Measurements from ENCODE around the gene RPS15A. TPM values are rescaled to one million over a fixed set of nuclear protein-coding genes. Genes with fewer than 3 reads are reported as not detected.

Gene RPS15A
- total RNA-seq: 1,000 to 10,000 TPM; 1,654 to 1,749 TPM
- 3,131 TPM for polyA plus RNA-seq

DNA sequence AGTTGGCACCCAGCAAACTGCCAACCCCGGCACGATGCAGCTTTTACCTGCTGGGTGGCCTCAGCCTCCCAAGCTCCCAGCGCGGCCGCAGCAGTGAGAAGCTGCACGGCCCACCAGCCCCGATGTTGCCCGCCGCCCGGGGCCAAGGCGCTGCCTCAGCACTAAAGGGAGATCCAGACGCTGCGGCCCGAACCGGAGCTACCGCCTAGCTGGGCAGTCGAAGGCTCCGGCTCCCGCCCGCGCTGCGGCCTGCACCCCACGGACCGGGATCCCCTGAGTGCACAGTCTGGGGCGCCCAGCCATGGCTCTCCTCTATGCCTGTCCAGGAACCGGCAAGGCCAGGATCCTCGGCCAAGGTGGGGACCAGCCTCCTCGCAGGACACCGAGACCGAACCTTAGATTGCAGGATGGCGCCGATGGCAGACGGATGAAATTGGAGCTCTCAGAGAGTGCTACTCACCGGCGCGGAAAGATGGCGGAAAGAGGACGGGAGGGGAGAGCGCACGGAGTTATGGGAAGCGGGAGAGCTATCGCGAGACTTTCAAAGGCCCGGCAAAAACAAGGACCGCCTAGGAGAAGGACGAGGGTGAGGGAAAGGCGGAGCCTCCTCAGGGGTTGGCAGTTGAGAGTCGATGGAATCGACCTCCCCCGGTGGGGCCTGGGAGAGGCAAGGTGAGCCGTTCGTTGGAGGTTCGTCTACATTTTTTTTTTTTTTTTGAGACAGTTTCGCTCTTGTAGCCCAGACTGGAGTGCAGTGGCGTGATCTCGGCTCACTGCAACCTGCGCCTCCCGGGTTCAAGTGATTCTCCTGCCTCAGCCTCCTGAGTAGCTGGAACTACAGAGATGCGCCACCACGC lies at the start of gene RPS15A:
RPS15A (minus strand) TSS at position 485 of the 857 bp plus-strand sequence. CDS start 1,221 bp downstream, outside the sequence.
- CTCF ChIA-PET: interaction anchor here (0.7 to 1.6 kb wide), 4 partner anchors 8 to 277 kb away, joined by 3 to 37 read pairs (median 4); partner anchors contain the start of genes ARL6IP1 and COQ7
- peak; percentile 86 to 96 (median 92) for DNase-seq
- H3K9me3 Mint-ChIP-seq: no peaks in the 10 kb centered on the region
- Histone ChIP-seq H3K27me3 (ENCODE audit: insufficient read depth, low read length, poor library complexity, severe bottlenecking) (no peaks in the 10 kb centered on the region), H3K4me1 (ENCODE audit: insufficient read depth, low read length) (peaks cover 41% of the 10 kb centered on the region), H3K4me3 (ENCODE audit: low read length) (peak within 1 kb of the TSS; percentile 76), H3K36me3 (ENCODE audit: insufficient read depth, low read length) (peaks cover 50% of the 10 kb centered on the region), H3K9me3 (ENCODE audit: low read length) (no peaks in the 10 kb centered on the region), H3K27ac (ENCODE audit: low read depth, low read length) (peak within 1 kb of the TSS; percentile 85)
- POLR2A ChIA-PET: interaction anchor here (0.7 to 7.1 kb wide), 4 partner anchors 11 to 765 kb away, joined by 4 to 118 read pairs (median 6); partner anchors contain the start of genes ARL6IP1 and VPS35L
- H3K27ac Mint-ChIP-seq: peak within 1 kb of the TSS; percentile 87 to 98 (median 92)
- H3K27me3 Mint-ChIP-seq: peaks cover 0 to 2% of the 10 kb centered on the region in 2 donors
- H3K4me1 Mint-ChIP-seq: peaks cover 46 to 55% (median 52%) of the 10 kb centered on the region in 3 donors
- peaks cover 28 to 85% (median 42%) of the 10 kb centered on the region in 3 donors for H3K36me3 Mint-ChIP-seq
- H3K4me3 Mint-ChIP-seq: peak within 1 kb of the TSS; percentile 90 to 99 (median 97)

DNA sequence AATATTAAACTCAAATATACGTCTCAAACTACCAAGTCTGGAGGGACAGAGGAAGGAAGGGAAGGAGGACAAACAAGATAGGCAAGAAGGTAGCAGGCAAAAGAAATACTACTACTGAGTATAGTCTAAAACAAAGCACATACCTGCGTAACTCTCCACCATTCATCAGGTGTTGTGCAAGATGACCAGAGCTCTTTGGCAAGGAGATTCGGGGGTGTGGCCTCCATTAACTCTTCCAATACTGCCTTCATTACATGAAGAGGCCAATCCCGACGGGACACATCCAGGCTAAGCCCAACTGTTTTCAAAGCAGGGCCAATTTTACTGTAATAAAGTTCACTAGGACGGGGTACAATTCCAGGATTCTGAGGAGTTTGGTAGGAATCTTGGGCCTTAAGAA lies 49.4 kb upstream of the RPS15A start:
- POLR2A ChIA-PET: no interaction called here
- Histone ChIP-seq H3K36me3 (ENCODE audit: insufficient read depth, low read length) (peaks cover 76% of the 10 kb centered on the region), H3K27ac (ENCODE audit: low read depth, low read length) (no peak overlapping the region), H3K9me3 (ENCODE audit: low read length) (no peaks in the 10 kb centered on the region), H3K4me1 (ENCODE audit: insufficient read depth, low read length) (no peaks in the 10 kb centered on the region), H3K4me3 (ENCODE audit: low read length) (no peak overlapping the region), H3K27me3 (ENCODE audit: insufficient read depth, low read length, poor library complexity, severe bottlenecking) (no peaks in the 10 kb centered on the region)
- CTCF ChIA-PET: no interaction called here
- peaks cover 10 to 90% (median 38%) of the 10 kb centered on the region in 3 donors for H3K36me3 Mint-ChIP-seq
- H3K4me3 Mint-ChIP-seq: no peak overlapping the region
- no peak for DNase-seq
- peaks cover 0 to 3% (median 0%) of the 10 kb centered on the region in 3 donors for H3K4me1 Mint-ChIP-seq
- H3K9me3 Mint-ChIP-seq: no peaks in the 10 kb centered on the region
- no peaks in the 10 kb centered on the region for H3K27me3 Mint-ChIP-seq
- H3K27ac Mint-ChIP-seq: peak overlapping the region in 4 of 8 donors; percentile 38 to 93 (median 72)

DNA sequence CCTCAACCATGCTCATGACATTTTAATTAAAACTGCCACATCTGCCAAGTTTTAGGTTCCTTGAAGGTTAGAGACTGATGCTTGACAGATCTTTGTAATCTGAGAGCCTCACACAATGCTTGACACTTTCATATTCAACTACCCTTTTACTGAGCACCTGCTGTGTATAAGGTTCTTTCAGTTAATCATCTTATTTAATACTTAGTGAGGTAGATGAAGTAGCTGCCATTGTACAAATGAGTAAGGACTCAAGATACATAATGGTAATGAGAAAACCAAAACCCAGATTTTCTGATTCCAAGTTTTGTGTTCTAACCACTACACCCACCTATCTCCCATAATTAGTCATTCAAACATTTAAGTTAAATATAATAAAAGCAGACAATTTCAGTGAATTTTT lies 46.6 kb upstream of the RPS15A start:
- no peaks in the 10 kb centered on the region for H3K9me3 ChIP-seq (ENCODE audit: low read length)
- Mint-ChIP-seq H3K9me3 (no peaks in the 10 kb centered on the region), H3K4me1 (peaks cover 0 to 3% (median 0%) of the 10 kb centered on the region in 3 donors), H3K27ac (peak overlapping the region in 4 of 8 donors; percentile 23 to 64 (median 44)), H3K27me3 (no peaks in the 10 kb centered on the region), H3K4me3 (no peak overlapping the region), H3K36me3 (peaks cover 6 to 89% (median 36%) of the 10 kb centered on the region in 3 donors)
- no peak overlapping the region for H3K27ac ChIP-seq (ENCODE audit: low read depth, low read length)
- no peak for DNase-seq
- peaks cover 78% of the 10 kb centered on the region for H3K36me3 ChIP-seq (ENCODE audit: insufficient read depth, low read length)
- ChIA-PET POLR2A (no interaction called here), CTCF (interaction anchor here (1.6 kb wide), 1 partner anchor 35 kb away, joined by 7 read pairs; the partner anchor contains the start of gene ARL6IP1)
- no peak overlapping the region for H3K4me3 ChIP-seq (ENCODE audit: low read length)
- no peaks in the 10 kb centered on the region for H3K27me3 ChIP-seq (ENCODE audit: insufficient read depth, low read length, poor library complexity, severe bottlenecking)
- no peaks in the 10 kb centered on the region for H3K4me1 ChIP-seq (ENCODE audit: insufficient read depth, low read length)

- ChIA-PET CTCF (interaction anchor here (2.8 kb wide), 1 partner anchor 33 kb away, joined by 9 read pairs; the partner anchor contains the start of gene ARL6IP1), POLR2A (no interaction called here)
- no peaks in the 10 kb centered on the region for H3K4me1 ChIP-seq (ENCODE audit: insufficient read depth, low read length)
- no peaks in the 10 kb centered on the region for H3K9me3 Mint-ChIP-seq
- H3K9me3 ChIP-seq (ENCODE audit: low read length): no peaks in the 10 kb centered on the region
- H3K27me3 Mint-ChIP-seq: no peaks in the 10 kb centered on the region
- H3K27ac Mint-ChIP-seq: no peak overlapping the region
- H3K36me3 Mint-ChIP-seq: peaks cover 6 to 86% (median 32%) of the 10 kb centered on the region in 3 donors
- DNase-seq: no peak
- no peaks in the 10 kb centered on the region for H3K27me3 ChIP-seq (ENCODE audit: insufficient read depth, low read length, poor library complexity, severe bottlenecking)
- peaks cover 80% of the 10 kb centered on the region for H3K36me3 ChIP-seq (ENCODE audit: insufficient read depth, low read length)
- no peak overlapping the region for H3K4me3 Mint-ChIP-seq
- H3K4me3 ChIP-seq (ENCODE audit: low read length): no peak overlapping the region
- no peak overlapping the region for H3K27ac ChIP-seq (ENCODE audit: low read depth, low read length)
- peaks cover 0 to 3% (median 0%) of the 10 kb centered on the region in 3 donors for H3K4me1 Mint-ChIP-seq
Measured at GRCh38 chr16:18834864-18835263, 44.7 kb upstream of the RPS15A start.

GRCh38 chr16:18833707-18834505 lies 43.8 kb upstream of the RPS15A start:
- Histone ChIP-seq H3K27me3 (ENCODE audit: insufficient read depth, low read length, poor library complexity, severe bottlenecking) (no peaks in the 10 kb centered on the region), H3K27ac (ENCODE audit: low read depth, low read length) (no peak overlapping the region), H3K9me3 (ENCODE audit: low read length) (no peaks in the 10 kb centered on the region), H3K4me1 (ENCODE audit: insufficient read depth, low read length) (no peaks in the 10 kb centered on the region), H3K36me3 (ENCODE audit: insufficient read depth, low read length) (peaks cover 83% of the 10 kb centered on the region), H3K4me3 (ENCODE audit: low read length) (no peak overlapping the region)
- no peaks in the 10 kb centered on the region for H3K27me3 Mint-ChIP-seq
- no peak for DNase-seq
- H3K36me3 Mint-ChIP-seq: peaks cover 5 to 88% (median 33%) of the 10 kb centered on the region in 3 donors
- POLR2A ChIA-PET: interaction anchor here (0.5 kb wide), 1 partner anchor 51 kb away, joined by 3 read pairs; no protein-coding TSS in a partner anchor
- no peak overlapping the region for H3K4me3 Mint-ChIP-seq
- H3K4me1 Mint-ChIP-seq: peaks cover 0 to 3% (median 0%) of the 10 kb centered on the region in 3 donors
- CTCF ChIA-PET: interaction anchor here (2.8 kb wide), 1 partner anchor 32 kb away, joined by 9 read pairs; the partner anchor contains the start of gene ARL6IP1
- peak overlapping the region in 3 of 8 donors; percentile 29 to 51 (median 32) for H3K27ac Mint-ChIP-seq
- H3K9me3 Mint-ChIP-seq: no peaks in the 10 kb centered on the region

- Histone ChIP-seq H3K4me1 (ENCODE audit: insufficient read depth, low read length) (no peaks in the 10 kb centered on the region), H3K27me3 (ENCODE audit: insufficient read depth, low read length, poor library complexity, severe bottlenecking) (no peaks in the 10 kb centered on the region), H3K4me3 (ENCODE audit: low read length) (no peak overlapping the region), H3K27ac (ENCODE audit: low read depth, low read length) (no peak overlapping the region), H3K36me3 (ENCODE audit: insufficient read depth, low read length) (peaks cover 80% of the 10 kb centered on the region), H3K9me3 (ENCODE audit: low read length) (no peaks in the 10 kb centered on the region)
- no peaks in the 10 kb centered on the region for H3K9me3 Mint-ChIP-seq
- ChIA-PET POLR2A (no interaction called here), CTCF (interaction anchor here (2.8 kb wide), 1 partner anchor 31 kb away, joined by 9 read pairs; the partner anchor contains the start of gene ARL6IP1)
- H3K4me1 Mint-ChIP-seq: peaks cover 0 to 3% (median 0%) of the 10 kb centered on the region in 3 donors
- peaks cover 12 to 88% (median 37%) of the 10 kb centered on the region in 3 donors for H3K36me3 Mint-ChIP-seq
- no peak overlapping the region for H3K4me3 Mint-ChIP-seq
- no peaks in the 10 kb centered on the region for H3K27me3 Mint-ChIP-seq
- no peak overlapping the region for H3K27ac Mint-ChIP-seq
- DNase-seq: no peak
Measured at GRCh38 chr16:18832613-18833012, 42.5 kb upstream of the RPS15A start.

DNA sequence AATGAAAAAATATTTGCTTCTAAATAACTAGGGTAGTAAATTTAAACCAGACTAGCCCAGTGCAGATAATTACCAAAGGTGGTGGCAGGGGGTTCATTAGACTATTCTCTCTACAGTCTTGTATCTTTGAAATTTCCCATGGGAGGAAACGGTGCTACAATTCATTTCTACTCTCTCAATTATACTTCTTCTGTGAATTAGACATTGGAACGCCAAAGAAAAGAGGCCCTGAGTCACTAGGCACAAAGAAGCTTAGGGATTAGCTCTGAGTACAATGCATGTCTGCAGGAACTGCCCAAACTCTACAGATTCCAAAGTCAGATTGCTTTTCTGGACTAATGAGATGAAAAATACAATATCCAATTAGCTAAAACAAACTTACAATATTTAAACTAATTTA lies 41.9 kb upstream of the RPS15A start:
- H3K27me3 ChIP-seq (ENCODE audit: insufficient read depth, low read length, poor library complexity, severe bottlenecking): no peaks in the 10 kb centered on the region
- H3K9me3 ChIP-seq (ENCODE audit: low read length): no peaks in the 10 kb centered on the region
- Mint-ChIP-seq H3K36me3 (peaks cover 12 to 83% (median 36%) of the 10 kb centered on the region in 3 donors), H3K4me3 (no peak overlapping the region), H3K4me1 (peaks cover 0 to 3% (median 0%) of the 10 kb centered on the region in 3 donors), H3K27me3 (no peaks in the 10 kb centered on the region), H3K9me3 (no peaks in the 10 kb centered on the region), H3K27ac (no peak overlapping the region)
- POLR2A ChIA-PET: no interaction called here
- no peaks in the 10 kb centered on the region for H3K4me1 ChIP-seq (ENCODE audit: insufficient read depth, low read length)
- H3K4me3 ChIP-seq (ENCODE audit: low read length): no peak overlapping the region
- no peak overlapping the region for H3K27ac ChIP-seq (ENCODE audit: low read depth, low read length)
- CTCF ChIA-PET: no interaction called here
- H3K36me3 ChIP-seq (ENCODE audit: insufficient read depth, low read length): peaks cover 74% of the 10 kb centered on the region
- no peak for DNase-seq
